ENCODE measurements around the gene METTL27. TPM values are rescaled to one million over a fixed set of nuclear protein-coding genes. Genes with fewer than 3 reads are reported as not detected.

METTL27 gene
- total RNA-seq, 1 donor from 2014 or later: 0.49 TPM

Other genes with a start within 250 kb of the METTL27 start
- gene MLXIPL, start 218.0 kb downstream of the METTL27 start, total RNA-seq: not detected
- 14.5 TPM for gene VPS37D, start 174.7 kb downstream of the METTL27 start, total RNA-seq
- 2.2 TPM for gene DNAJC30, start 159.1 kb downstream of the METTL27 start, total RNA-seq
- 20.9 TPM for gene BUD23, start 158.9 kb downstream of the METTL27 start, total RNA-seq
- 64.4 TPM for gene STX1A, start 122.8 kb downstream of the METTL27 start, total RNA-seq
- gene ABHD11, start 103.7 kb downstream of the METTL27 start, total RNA-seq: 5.7 TPM
- not detected for gene CLDN3, start 72.2 kb downstream of the METTL27 start, total RNA-seq
- 0.25 TPM for gene CLDN4, start 11.5 kb downstream of the METTL27 start, total RNA-seq
- gene TMEM270, start 18.6 kb upstream of the METTL27 start, total RNA-seq: not detected
- gene ELN, start 185.7 kb upstream of the METTL27 start, total RNA-seq: 11.3 TPM
- 15.5 TPM for gene LIMK1, start 241.3 kb upstream of the METTL27 start, total RNA-seq

All from temporal lobe (tissue), 1 donor.